SK-N-MC (cell line): ENCODE measurements around the gene ARSB.

Experiments used
- EZH2 ChIP-seq: fragments of 200-600 bp; sonication (generic); IDR thresholded peaks from one replicate; pipeline ENCODE4 v1.6.1; 2017; ENCODE audit warnings: antibody characterized with exemption
- POLR2AphosphoS5 ChIP-seq: IDR thresholded peaks from 2 replicates; pipeline ENCODE4 v1.6.1; 2012; ENCODE audit warnings: mild to moderate bottlenecking, low read depth, low read length, borderline replicate concordance

GRCh38 chr5:79023947-79024346 is 38.8 kb upstream of the ARSB start:
- TF ChIP-seq EZH2 (no peak), POLR2AphosphoS5 (no peak)
